Left lung (tissue), 10 donors: ENCODE results near the gene SIRT3. TPM values are rescaled to one million over a fixed set of nuclear protein-coding genes. Genes with fewer than 3 reads are reported as not detected.
"Not testable (repeated sequence)": the region's sequence is repeated elsewhere in the genome, so short reads cannot be mapped to it uniquely, and the experiment has no call there.

Source experiments
- ATAC-seq: fragments of 200-7000 bp; cut with Tn5 transposase; one replicate; pipeline ENCODE4 v1.9.1; 2020; ENCODE audit warnings: moderate library complexity
- DNase-seq, 4 donors: peaks; one replicate each; pipeline ENCODE4 v3.0.0-alpha.2; 2013 to 2020
- H3K27ac ChIP-seq, 2 donors: fragments of 200-600 bp; sonication (generic) in 1 of 2; one replicate each; pipeline versions ENCODE4 v1.5.0 to v1.8.0; 2020 to 2021
- H3K27me3 ChIP-seq, 2 donors: fragments of 200-600 bp; sonication (generic) in 1 of 2; one replicate each; pipeline versions ENCODE4 v1.5.0 to v1.8.0; 2020 to 2021
- H3K36me3 ChIP-seq, 2 donors: fragments of 200-600 bp; sonication (generic) in 1 of 2; one replicate each; pipeline versions ENCODE4 v1.5.0 to v1.8.0; 2020 to 2021
- H3K4me1 ChIP-seq, 2 donors: fragments of 200-600 bp; one replicate each; pipeline ENCODE4 v1.8.0; 2021
- H3K4me3 ChIP-seq, 2 donors: fragments of 200-600 bp; sonication (generic) in 1 of 2; one replicate each; pipeline versions ENCODE4 v1.5.0 to v1.8.0; 2020 to 2021; ENCODE audit warnings: mild to moderate bottlenecking in 1 of 2
- H3K9me3 ChIP-seq, 2 donors: fragments of 200-600 bp; sonication (generic) in 1 of 2; one replicate each; pipeline versions ENCODE4 v1.5.0 to v1.8.0; 2020 to 2021
- intact Hi-C, 2 donors: fragments of 100-400 bp; cut with DNase I; formaldehyde crosslinking; loops; one replicate each; pipeline versions ENCODE4 v1.11.2 to v1.14.2; 2022
- polyA plus RNA-seq, 6 donors: library from polyadenylated mRNA; unstranded; fragments of 120-200 nt; gene quantifications; one replicate each; pipeline ENCODE4 v1.2.1, GENCODE V29; 2013; ENCODE audit not compliant: insufficient read length in 6 of 6
- total RNA-seq, 2 donors: library from RNA; stranded (reverse); fragmentation: NEBNext Ultra II Directional; extraction: Animal tissue kit (Norgen Biotek cat#: 25700); gene quantifications; one replicate each; pipeline ENCODE4 v1.2.1, GENCODE V29; 2021
- TF ChIP-seq, protein P1 (sequence below), 2 donors: fragments of 200-600 bp; sonication (generic) in 1 of 2; IDR thresholded peaks; one replicate each; pipeline versions ENCODE4 v1.5.0 to v1.8.0; 2021; ENCODE audit warnings: antibody characterized with exemption in 2 of 2
- donor health status: DM: no; HTN: yes; CAD: no.
- donor health status: DM: no; HTN: no; CAD: no.

Gene SIRT3
- total and polyA plus RNA-seq, 8 donors = 13.5 to 36.6 (median 29.8) TPM

DNA sequence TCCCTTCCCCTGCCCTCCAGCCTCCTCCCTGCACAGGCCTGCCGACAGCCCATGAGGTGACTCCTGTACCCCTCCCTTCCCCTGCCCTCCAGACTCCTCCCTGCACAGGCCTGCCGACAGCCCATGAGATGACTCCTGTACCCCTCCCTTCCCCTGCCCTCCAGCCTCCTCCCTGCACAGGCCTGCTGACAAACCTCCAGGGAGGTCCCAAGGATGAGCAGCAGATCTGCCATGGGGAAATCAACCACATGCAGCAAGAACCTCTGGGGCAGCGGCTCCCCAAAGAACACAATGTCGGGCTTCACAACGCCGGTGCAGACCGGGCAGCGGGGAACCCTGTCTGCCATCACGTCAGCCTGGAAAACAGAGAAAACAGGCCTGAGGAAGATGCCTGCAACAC is 12.3 kb downstream of the SIRT3 start:
- DNase-seq (no peak), ATAC-seq (no peak)
- H3K4me1 ChIP-seq = no peaks in the 10 kb centered on the region
- intact Hi-C loops = no loop called here
- H3K4me3 ChIP-seq = no peak overlapping the region
- H3K36me3 ChIP-seq = peaks cover 0 to 4% of the 10 kb centered on the region in 2 donors
- H3K27me3 ChIP-seq = no peaks in the 10 kb centered on the region
- TF ChIP-seq, protein P1, sequence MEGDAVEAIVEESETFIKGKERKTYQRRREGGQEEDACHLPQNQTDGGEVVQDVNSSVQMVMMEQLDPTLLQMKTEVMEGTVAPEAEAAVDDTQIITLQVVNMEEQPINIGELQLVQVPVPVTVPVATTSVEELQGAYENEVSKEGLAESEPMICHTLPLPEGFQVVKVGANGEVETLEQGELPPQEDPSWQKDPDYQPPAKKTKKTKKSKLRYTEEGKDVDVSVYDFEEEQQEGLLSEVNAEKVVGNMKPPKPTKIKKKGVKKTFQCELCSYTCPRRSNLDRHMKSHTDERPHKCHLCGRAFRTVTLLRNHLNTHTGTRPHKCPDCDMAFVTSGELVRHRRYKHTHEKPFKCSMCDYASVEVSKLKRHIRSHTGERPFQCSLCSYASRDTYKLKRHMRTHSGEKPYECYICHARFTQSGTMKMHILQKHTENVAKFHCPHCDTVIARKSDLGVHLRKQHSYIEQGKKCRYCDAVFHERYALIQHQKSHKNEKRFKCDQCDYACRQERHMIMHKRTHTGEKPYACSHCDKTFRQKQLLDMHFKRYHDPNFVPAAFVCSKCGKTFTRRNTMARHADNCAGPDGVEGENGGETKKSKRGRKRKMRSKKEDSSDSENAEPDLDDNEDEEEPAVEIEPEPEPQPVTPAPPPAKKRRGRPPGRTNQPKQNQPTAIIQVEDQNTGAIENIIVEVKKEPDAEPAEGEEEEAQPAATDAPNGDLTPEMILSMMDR (IDR thresholded peaks at IDR 0.05) = no peak
- no peaks in the 10 kb centered on the region for H3K9me3 ChIP-seq
- H3K27ac ChIP-seq = no peak overlapping the region

DNA sequence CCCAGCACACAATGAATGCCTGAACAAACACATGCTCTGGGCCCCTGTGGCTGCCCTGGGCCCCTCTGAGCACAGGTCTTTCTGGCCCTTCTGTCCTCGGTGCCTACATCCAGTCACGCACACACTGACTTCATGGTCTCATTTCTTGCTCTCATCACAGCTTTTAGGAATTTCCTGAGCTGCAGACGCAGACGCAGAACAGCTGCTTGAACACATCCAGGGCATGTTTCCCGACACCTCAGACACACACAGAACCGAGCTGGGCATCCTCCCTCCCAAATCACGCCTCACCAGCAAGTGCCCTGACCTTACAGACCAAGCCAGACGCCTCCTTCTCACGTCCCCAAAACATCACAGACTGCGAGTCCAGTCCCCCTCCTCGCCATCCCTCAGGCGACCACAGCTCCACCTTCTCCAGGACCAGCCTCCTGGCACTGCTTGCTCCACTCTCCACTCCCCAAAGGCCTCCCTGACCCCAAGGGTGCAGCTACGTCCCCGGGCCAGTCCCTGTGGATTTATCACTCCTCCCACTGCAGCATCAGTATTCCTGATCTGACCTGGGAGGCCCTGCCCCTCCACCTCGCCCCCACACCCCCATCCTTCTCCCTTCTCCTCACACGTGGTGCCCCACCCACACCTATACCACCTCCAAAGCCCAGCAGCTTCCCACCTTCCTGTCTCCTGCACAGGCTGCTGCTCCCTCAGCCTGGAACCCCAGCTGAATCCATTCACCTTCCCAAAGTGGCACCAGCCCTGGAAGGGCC is 12.9 kb downstream of the SIRT3 start:
- ATAC-seq (no peak), DNase-seq (no peak)
- no peak overlapping the region for H3K27ac ChIP-seq
- H3K27me3 ChIP-seq = no peaks in the 10 kb centered on the region
- intact Hi-C loops = no loop called here
- no peak overlapping the region for H3K4me3 ChIP-seq
- peaks cover 0 to 9% of the 10 kb centered on the region in 2 donors for H3K36me3 ChIP-seq
- no peaks in the 10 kb centered on the region for H3K9me3 ChIP-seq
- no peaks in the 10 kb centered on the region for H3K4me1 ChIP-seq
- TF ChIP-seq, protein P1 (IDR thresholded peaks at IDR 0.05) = no peak

DNA sequence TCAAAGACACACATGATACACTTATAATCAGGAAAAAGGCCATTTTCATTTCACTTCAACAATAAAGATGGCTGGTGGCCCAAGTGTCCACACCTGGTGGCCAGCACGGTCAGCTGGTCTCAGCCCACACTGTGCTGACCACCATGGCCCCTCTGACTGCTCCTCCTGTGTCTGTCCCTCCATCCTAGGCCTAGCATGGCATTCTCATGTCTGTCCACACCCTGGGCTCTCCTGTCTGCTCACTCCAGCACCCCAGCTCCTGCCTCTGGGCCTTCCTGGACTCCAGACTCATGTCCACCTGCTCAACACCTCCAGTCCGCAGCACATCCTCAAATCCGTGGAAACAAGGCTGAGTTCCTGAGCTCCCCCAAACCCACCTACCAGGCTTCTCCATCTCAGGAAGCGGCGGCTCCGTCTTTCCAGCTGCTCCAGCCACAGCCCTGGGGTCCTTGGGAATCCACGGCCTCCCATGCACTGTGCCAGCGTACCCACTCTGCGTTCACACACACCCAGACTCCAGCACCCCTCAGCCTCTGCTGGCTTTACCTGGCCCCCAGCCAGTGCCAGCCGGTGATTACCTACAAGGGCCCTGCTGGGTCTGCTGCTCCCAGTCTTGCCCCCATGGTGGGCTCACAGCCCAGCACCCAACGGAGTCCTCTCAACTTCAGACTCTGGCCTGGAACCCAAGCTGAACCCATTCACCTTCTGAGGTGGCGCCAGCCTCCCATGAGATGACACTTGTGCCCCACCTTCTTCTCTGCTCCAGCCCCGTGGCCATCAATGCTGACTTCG is 13.9 kb downstream of the SIRT3 start:
- Histone ChIP-seq H3K9me3 (no peaks in the 10 kb centered on the region), H3K4me1 (no peaks in the 10 kb centered on the region), H3K36me3 (peaks cover 0 to 9% of the 10 kb centered on the region in 2 donors), H3K4me3 (no peak overlapping the region), H3K27me3 (no peaks in the 10 kb centered on the region), H3K27ac (no peak overlapping the region)
- ATAC-seq (no peak), DNase-seq (no peak)
- TF ChIP-seq, protein P1 (IDR thresholded peaks at IDR 0.05) = no peak
- intact Hi-C loops = no loop called here

DNA sequence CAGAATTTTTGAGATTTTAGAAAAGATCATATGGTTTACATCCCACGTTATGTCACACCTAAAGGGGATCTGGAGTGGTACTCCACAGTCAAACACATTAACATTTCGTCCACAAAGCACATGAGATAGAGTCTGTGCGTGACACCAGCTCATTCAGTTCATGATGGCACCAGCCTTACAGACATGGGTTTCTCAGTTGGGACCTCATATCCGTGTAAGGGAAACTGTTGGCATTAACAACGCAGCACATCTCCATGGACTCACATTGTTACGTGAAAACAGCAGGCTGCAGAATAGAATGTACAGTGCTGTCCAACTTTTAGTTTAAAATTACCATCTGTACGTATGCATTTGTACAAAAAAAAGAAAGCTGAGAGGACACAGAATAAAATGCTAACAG is 14.6 kb downstream of the SIRT3 start:
- intact Hi-C loops = no loop called here
- H3K27me3 ChIP-seq = no peaks in the 10 kb centered on the region
- DNase-seq = no peak

DNA sequence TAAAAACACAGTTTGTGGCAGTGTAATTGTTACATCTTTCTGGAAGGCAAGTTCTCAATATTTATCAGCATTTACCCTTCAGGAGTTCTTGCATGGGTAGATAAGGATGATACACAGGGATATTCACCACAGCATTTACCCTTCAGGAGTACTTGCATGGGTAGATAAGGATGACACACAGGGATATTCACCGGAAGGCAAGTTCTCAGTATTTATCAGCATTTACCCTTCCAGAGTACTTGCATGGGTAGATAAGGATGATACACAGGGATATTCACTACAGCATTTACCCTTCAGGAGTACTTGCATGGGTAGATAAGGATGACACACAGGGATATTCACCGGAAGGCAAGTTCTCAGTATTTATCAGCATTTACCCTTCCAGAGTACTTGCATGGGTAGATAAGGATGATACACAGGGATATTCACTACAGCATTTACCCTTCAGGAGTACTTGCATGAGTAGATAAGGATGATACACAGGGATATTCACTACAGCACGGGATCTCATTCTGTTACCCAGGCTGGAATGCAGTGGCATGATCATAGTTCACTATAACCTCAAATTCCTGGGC is 15.4 kb downstream of the SIRT3 start:
- H3K36me3 ChIP-seq = peaks cover 0 to 19% of the 10 kb centered on the region in 2 donors
- ATAC-seq, H3K27me3 ChIP-seq, H3K4me3 ChIP-seq, H3K27ac ChIP-seq, H3K9me3 ChIP-seq, DNase-seq, intact Hi-C loops, H3K4me1 ChIP-seq: not testable (repeated sequence)

More for the DNA sequence above, 14.6 kb downstream of the SIRT3 start:
- Histone ChIP-seq H3K36me3 (peaks cover 0 to 11% of the 10 kb centered on the region in 2 donors), H3K9me3 (no peaks in the 10 kb centered on the region), H3K4me1 (no peaks in the 10 kb centered on the region), H3K27ac (no peak overlapping the region), H3K4me3 (no peak overlapping the region)
- TF ChIP-seq, protein P1 (IDR thresholded peaks at IDR 0.05) = no peak
- ATAC-seq = no peak
